ENCODE measurements around the gene TSPAN14.

TSPAN14 gene

GRCh38 chr10:80520661-80521470 lies 66.8 kb downstream of the TSPAN14 start:
- in situ Hi-C loops (cut with MboI; ENCODE audit: low sequenced_read_pairs, unreplicated experiment) = no loop called here
- no peak for DNase-seq (ENCODE audit: low spot score)
- no peak for TF ChIP-seq CTCF (IDR thresholded peaks at IDR 0.05; ENCODE audit: borderline replicate concordance, control extremely low read depth, extremely low read depth, insufficient read depth, missing control alignments)

GRCh38 chr10:80522756-80523363 lies 68.8 kb downstream of the TSPAN14 start:
- in situ Hi-C loops (cut with MboI; ENCODE audit: low sequenced_read_pairs, unreplicated experiment) = no loop called here
- DNase-seq (ENCODE audit: low spot score) = no peak
- no peak for TF ChIP-seq CTCF (IDR thresholded peaks at IDR 0.05; ENCODE audit: borderline replicate concordance, control extremely low read depth, extremely low read depth, insufficient read depth, missing control alignments)

GRCh38 chr10:80523773-80524172 lies 69.7 kb downstream of the TSPAN14 start:
- TF ChIP-seq CTCF (IDR thresholded peaks at IDR 0.05; ENCODE audit: borderline replicate concordance, control extremely low read depth, extremely low read depth, insufficient read depth, missing control alignments) = no peak
- no peak for DNase-seq (ENCODE audit: low spot score)
- in situ Hi-C loops (cut with MboI; ENCODE audit: low sequenced_read_pairs, unreplicated experiment) = no loop called here

GRCh38 chr10:80524190-80524909 lies 70.2 kb downstream of the TSPAN14 start:
- in situ Hi-C loops (cut with MboI; ENCODE audit: low sequenced_read_pairs, unreplicated experiment) = no loop called here
- DNase-seq (ENCODE audit: low spot score) = no peak
- TF ChIP-seq CTCF (IDR thresholded peaks at IDR 0.05; ENCODE audit: borderline replicate concordance, control extremely low read depth, extremely low read depth, insufficient read depth, missing control alignments) = no peak

GRCh38 chr10:80526218-80526617 lies 72.1 kb downstream of the TSPAN14 start:
- no peak for TF ChIP-seq CTCF (IDR thresholded peaks at IDR 0.05; ENCODE audit: borderline replicate concordance, control extremely low read depth, extremely low read depth, insufficient read depth, missing control alignments)
- DNase-seq (ENCODE audit: low spot score) = no peak
- in situ Hi-C loops (cut with MboI; ENCODE audit: low sequenced_read_pairs, unreplicated experiment) = no loop called here

GRCh38 chr10:80526742-80527141 lies 72.6 kb downstream of the TSPAN14 start:
- DNase-seq (ENCODE audit: low spot score) = no peak
- in situ Hi-C loops (cut with MboI; ENCODE audit: low sequenced_read_pairs, unreplicated experiment) = no loop called here
- no peak for TF ChIP-seq CTCF (IDR thresholded peaks at IDR 0.05; ENCODE audit: borderline replicate concordance, control extremely low read depth, extremely low read depth, insufficient read depth, missing control alignments)

Measured in GM13976 (cell line).